ENCODE measurements around the gene TNFRSF14.

The TNFRSF14 gene

DNA sequence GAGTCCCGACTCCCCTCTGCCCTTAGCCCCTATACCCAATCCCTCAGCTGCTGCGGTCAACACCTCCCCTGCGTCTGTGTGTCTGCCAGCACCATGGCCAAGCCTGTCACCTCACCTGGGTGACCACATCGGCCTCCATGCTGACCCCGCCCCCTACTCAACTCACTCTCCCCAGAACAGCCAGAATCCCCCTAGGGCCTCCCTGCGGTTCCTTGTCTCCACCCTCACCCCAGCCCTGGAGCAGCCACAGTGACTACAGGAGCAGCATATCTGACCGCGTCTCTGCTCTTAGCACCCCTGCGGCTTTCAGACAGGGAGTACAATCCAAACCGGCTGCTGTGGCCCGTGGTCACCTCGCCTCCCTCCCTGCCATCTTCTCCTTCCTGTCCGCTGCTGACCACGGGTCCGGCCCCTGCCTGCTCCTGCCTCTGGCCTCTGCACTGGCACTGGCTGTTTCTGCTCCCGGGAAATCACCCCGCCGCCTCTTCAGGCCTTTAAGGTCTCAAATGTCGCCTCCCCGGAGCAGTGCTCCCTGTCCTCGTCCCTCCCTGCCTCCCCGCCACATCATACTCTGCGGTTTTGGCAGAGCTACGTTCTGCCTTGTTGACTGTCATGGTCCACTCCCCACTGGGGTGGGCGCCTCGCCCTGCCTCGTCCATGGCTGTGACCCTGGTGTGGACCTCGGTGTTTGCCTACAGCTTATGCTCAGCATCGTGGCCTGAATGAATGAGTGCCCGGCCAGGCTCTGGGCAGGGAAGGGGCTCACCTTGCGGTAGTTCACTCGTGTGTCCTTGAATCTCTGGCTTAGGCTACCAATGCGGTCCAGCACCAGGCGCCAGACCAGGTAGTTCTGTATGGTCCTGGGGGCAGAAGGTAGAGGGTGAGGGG lies 41.5 kb downstream of the TNFRSF14 start:
- no peak for DNase-seq (ENCODE audit: low read depth in 2 of 2)

DNA sequence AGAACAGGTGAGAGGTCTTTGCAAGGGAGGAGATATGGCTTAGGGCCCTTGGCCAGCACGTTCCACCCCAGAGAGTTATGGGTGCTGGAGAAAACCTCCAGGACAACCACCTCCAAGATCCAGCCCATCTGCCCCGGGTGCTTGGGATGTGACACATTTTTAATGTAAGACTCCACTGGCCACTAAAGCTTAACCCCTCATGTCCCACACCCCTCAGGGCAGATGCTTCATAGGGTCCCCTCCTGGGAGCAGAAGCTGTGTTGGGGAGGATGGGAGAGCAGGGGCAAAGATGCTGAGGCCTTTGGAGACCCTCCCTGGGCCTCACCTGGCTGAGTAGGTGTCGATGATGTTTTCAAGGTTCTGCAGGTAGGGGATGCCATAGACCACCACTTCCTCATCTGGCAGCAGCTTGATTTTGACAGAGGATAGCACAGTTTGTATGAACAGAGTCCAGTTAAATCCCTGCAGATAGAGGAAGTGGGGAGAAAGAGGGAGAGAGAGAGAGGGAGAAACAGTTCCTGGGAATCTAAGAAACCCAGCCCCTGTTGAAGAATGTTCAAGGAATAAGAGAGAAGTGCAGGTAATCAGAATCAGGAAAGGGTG lies 42.3 kb downstream of the TNFRSF14 start:
- DNase-seq (ENCODE audit: low read depth in 2 of 2), result no peak

DNA sequence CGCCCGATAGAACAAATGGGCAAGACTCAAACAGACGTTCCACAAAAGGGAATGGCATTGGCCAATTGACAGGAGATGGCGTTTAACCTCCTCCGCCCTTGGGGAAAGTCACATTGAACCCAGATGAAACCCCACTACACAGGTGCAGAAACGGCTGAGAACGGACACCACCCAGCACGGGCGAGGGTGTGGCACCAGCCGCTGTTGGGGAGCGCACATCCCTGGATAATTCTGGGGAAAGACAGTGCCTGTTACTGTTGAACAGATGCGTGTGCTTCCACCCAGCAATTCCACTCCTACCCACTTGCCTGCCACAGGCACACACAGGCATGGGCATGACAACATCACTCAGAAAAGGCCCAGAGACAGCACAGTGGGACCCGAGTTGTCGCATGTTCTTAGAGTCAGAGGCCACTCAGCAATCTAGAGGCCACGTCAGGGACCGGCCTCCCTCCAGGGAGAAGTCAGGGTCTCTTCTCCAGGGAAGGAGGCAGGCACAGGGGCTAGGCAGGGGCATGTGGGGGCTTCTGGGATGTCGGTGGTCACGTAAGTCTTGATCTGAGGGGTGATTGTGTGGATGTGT lies 45.6 kb downstream of the TNFRSF14 start:
- DNase-seq (ENCODE audit: low read depth in 2 of 2), result no peak

DNA sequence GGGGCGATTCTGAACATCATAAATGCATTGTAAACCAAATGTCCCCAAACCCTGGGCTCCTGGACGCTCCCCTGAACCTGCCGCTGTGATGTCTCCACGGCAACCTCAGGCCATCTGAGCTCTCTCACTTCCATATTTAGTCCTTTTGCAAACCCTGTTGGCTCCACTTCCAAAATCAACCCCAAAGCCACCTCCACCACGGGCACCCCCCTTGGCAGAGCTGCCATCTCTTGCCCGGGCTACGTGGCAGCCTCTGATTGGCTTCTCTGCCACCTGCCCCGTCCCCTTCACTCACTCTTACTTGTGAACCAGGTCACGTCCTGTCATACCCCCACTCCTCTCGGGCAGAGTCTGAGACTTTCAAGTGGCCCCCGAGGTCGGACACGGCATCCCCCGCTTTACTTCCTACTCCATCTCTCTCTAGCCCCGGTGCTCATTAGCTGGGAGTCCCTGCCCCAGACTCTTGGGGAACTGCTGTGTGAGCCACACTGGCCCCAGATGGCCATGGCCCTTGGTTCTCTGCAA lies 46.2 kb downstream of the TNFRSF14 start:
- DNase-seq (ENCODE audit: low read depth in 2 of 2), result no peak

DNA sequence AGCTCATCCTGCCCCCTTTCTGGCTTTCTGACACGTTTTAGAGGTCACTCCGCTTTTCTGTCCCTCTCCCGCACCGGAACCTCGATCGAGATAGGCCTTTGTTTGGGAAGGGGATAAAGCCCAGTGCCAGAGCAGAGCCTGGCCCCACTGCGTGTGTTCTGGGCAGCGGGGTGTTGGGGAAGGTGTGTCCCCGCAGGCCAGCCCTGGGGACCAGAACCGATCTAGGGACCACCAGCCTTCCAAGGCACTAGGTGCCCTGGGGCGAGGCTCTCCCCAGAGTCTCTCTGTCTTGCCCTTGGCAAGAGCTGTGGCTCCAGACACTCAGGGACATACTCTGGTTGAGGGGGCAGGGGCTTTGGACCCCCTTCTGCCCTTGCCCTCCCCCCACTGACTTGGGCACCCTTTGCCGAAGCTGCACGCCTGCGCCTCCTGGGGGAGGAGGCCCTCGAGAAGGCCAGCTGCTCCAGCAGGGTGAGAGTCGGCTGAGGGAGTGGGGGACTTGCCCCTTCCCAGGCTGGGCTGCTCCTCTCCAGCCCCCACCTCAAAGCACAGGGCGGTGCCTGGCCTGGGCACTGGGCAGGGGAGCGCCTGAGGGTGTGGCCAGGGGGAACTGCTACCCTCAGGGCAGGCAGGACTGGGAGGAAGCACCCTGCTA lies 46.8 kb downstream of the TNFRSF14 start:
- no peak for DNase-seq (ENCODE audit: low read depth in 2 of 2)

DNA sequence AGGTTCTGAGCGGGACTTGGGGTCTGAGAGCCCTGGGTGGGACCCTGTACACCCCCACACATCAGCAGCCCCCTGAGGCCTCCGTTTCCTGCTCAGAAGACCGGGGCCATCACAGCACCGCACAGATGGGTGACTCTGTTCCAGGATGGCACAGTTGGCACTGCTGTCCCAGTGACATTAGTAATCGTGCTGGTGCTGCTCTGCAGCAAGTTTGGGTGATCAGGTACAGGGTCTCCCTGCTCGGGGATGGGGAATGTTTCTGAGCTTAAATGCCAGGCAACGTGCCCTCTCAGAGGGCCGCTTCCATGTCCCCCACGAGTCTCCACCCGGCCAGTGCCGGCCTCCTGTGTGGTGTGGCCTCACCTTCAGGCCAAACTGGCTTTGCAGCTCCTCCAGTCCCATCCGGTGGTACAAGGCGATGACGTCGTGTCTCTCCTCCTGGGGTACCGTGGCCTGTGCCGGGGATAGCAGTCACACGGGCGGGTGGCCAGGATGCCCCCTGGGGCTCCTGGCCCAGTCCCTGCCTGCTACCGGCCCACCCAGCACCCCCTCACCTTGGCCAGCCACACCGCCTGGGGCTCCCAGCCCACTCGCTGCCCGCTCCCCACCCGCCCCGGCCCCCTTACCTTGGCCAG lies 47.5 kb downstream of the TNFRSF14 start:
- no peak for DNase-seq (ENCODE audit: low read depth in 2 of 2)

DNA sequence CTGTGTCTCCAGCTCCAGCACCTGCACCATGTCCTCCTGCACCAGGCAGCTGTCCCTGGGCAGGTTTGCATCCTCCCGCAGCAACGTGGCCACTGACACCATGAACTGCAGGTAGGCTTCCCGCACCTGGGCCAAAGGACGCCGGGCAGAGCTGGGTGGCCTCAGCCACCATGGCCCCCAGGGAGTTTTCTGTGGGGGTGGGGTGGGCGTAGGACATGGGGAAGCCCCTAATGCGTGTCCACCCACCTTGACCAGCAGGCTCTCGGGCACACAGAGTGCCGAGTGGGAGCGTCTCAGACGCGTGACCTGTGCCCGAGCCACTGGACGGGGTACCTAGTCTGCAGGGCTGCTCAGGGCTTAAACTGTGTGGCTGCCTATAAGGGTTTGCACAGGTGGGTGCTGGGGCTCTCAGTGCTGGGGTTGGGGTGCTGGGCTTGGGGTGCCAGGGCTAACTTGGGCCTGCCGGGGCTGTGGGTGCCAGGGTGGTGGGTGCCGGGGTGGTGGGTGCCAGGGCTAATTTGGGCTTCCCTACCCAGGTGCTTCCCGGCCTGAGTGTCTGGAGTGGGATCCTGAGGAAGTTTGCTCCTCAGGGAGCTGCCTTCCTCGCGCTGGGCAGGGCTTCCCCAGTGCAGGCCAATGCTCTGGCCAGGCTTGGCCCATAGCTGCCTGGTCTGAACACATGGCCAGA lies 48.1 kb downstream of the TNFRSF14 start:
- no peak for DNase-seq (ENCODE audit: low read depth in 2 of 2)

DNA sequence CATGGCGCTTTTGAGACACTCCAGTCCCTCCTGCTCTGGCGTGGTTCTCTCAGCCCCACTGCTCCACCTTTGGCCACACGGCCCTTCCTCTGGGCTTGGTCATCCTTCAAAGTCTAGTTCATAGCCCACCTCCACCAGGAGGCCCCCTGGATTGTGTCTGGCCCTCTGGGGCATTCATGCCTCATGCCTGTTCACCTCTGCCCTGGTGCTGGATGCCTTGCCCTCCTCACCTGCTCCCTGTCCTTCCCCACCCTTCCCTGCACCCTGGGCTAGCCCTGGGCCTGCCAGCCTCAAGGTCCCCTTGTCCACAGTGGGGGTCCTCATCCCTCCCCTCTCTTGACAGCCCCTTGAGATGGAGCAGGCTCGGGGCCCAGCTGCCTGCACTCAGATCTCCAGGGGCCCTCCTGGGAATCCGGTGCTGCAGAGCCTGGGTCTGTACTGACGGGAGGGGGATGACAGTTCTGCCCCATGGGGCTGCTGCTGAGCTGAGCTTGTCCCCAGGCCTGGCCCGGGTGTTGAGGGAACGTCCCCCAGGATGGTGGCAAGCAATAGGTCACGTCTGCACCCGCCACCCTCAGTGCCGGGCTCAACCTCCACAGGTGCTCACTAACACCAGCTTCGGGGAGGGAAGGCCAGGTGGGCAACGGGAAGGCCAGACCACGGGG lies 48.8 kb downstream of the TNFRSF14 start:
- no peak for DNase-seq (ENCODE audit: low read depth in 2 of 2)

DNA sequence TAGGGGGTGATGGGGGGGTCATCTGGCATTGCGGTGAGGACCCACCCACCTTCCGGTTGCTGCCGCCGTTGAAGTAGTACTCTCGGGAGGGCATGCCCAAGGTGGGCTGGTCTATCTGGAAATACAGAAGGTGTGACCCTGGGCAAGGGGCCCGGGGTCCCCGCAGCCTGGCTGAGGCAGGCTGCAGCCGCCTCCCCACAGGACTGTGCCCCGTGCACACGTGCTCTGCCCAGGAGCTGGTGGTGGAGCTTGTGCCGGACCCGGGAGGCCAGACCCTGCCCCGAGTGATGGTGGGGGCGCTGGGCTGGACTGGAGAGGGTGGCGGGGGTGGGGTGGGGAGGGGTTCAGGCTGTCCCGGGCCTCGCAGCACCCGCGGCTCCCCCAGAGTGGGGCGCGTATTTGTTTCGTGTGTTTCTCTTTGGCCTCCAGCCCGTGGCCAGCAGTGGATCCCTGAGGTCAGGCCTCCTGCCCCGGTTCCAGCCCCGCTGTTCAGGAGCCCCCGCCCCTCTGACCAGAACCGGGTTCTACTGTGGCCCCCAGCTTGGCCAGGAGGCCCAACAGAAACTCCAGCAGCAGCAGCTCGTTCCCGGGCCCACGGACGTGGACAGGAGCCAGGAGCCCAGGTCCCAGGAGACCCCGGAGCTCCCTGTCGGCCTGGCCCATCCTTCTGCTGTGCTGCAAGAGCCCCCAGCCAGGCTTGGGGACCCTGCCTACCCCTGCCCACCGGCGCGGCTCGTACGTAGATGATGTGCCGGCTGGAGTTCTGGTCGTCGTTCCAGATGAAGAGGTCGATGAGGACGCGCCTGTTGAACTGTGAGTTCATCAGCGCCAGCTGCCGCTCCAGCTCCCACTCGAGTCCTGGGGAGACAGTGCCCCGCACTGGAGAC lies 49.6 kb downstream of the TNFRSF14 start:
- DNase-seq (ENCODE audit: low read depth in 2 of 2), result no peak

DNA sequence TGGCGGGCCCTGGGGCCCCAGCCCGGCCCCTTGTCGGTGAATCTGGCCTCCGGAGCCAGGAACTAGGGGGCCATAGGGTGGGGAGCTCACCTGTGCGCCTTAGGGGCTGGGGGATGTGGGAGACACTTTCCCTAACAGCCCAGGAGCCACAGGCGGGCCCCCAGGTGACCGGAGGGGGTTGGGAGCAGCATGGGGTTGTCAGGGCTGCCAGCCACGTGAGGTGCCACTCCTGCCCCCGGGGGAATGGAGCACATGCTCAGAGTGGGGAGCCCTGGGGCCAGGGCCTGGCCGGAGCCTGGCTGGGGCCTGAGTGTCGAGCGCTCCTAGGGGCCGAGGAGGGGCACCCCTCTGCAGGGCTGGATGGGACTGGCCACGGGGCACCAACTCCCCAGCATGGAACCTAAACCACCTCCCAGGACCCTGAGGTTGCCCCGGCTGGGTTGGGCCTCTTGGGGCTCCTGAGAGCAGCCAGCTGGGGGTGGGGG lies 50.3 kb downstream of the TNFRSF14 start:
- DNase-seq (ENCODE audit: low read depth in 2 of 2), result no peak

DNA sequence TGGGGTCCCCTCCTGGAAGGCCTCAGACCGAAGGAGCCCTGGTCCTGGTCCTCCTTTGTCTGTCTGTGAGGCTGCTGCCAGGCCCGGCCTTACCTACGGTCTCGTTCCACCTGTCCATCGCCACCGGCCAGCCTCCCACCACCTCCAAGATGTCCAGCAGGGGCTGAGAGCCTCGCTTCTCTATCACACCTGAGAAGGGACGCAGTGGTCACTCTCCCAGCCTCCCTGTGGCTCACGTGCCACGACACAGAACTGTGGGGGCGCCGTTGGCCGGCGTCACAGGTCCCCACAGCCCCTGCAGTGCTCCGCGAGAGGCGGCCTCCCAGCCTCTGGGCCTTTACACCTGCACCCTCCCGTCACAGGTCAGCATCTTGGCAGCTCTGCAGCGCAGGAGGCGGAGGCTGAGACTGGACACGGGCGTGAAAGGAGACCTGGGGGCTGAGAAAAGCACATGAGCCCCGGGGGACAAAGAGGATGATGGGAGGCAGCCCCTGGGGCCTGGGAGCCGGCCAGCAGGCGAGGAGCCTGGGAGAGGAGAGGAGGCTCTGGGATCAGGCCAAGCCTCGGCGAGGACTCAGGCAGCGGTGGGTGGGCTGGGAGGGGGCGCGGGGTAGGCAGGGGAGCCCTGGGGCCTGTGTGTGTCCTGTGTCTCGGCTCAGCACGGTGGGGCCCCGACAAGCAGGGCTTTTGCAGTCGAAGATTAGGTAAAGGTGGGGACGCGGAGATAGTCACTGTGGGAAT lies 50.9 kb downstream of the TNFRSF14 start:
- DNase-seq (ENCODE audit: low read depth in 2 of 2), result no peak

DNA sequence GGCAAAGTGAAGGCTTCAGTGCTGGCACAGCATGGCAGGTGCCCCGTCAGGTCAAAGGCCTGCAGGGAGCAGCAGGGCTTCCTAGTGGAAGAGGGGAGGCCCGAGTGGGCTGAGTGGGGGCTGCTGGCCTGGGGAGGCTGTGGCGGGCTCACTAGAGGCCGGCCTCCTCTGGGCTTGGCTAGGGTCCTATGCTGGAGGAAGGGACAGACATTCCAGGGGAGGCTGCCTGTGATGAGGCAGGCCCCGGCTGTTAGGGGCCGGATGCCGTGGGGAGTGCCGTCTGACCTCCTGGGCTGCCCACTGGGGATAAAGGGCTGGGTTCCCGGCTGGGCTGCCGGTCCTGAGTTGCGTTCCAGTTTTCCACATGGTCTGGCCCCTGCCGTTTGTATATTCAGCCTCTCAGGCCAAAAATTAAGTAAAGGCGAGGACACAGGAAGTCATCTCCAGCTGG lies 51.5 kb downstream of the TNFRSF14 start:
- no peak for DNase-seq (ENCODE audit: low read depth in 2 of 2)

DNA sequence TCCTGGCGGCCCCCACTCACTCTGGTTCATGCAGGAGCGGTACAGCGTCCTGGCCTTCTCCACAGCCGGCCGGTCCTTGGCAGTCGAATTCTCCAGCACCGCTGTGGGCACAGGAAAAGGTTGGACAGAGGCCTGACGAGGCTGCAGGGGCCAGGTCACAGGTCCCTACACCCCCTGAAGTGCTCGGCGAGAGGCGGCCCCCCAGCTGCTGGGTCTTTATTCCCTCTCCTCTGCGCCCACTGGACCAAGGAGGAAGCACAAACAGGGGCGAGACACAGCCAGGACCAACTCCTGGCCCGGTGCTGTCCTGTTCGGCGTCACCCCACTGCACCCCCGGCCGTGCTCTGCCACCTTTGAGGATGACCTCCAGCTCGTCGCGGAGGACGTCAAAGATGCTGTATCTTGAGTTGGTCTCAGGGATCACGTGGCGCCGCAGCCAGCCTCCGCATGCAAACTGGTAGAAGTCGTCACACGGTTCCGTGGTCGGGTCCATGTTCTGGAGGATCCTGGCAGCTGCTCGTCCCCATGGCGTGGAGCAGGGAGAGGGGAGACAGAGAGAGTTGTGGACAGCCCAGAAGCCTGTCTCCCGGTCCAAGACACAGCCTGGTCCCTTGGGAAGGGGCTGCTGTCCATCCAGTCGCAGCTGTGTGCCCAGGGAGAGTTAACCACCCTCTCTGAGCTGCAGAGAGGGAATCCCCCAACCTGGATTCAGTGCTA lies 53.3 kb downstream of the TNFRSF14 start:
- DNase-seq (ENCODE audit: low read depth in 2 of 2), result no peak

DNA sequence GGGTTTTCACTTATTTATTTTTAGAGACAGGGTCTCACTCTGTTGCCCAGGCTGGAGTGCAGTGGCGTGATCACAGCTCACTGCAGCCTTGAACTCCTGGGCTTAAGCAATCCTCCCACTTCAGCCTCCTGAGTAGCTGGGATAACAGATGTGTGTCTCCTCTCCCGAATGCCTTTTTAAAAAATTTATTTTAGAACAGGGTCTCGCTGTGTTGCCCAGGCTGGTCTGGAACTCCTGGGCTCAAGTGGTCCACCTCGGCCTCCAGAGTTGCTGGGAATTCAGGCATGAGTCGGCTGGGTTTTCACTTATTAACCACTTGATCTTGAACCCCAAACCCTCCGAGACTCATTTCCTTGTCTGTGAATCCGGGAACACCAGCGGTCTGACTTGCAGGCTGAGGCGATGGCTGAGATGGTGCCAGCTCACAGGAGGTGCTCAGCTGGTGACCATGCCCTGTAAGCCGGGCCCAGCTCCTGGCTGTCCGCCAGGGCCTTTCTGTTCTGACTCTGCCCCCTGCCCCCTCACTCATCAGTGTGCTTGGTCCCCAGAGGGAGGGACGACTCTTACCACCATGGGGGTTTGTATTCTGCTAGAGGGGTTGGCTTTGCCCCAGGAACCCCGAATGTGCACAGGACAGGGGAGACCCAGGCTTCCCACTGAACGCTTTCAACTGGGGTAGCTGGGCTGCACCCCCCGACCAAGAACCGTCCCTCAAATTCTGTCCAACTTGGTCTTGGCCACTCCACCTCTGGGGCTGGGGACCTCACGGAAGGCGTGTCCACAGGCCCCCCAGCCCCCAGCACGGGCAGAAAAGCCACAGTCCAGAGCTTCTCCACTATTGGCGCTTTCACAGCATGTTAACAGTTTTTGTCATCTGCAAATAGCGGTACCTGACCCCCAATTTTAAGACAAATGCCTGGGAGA lies 54.1 kb downstream of the TNFRSF14 start:
- no peak for DNase-seq (ENCODE audit: low read depth in 2 of 2)

DNA sequence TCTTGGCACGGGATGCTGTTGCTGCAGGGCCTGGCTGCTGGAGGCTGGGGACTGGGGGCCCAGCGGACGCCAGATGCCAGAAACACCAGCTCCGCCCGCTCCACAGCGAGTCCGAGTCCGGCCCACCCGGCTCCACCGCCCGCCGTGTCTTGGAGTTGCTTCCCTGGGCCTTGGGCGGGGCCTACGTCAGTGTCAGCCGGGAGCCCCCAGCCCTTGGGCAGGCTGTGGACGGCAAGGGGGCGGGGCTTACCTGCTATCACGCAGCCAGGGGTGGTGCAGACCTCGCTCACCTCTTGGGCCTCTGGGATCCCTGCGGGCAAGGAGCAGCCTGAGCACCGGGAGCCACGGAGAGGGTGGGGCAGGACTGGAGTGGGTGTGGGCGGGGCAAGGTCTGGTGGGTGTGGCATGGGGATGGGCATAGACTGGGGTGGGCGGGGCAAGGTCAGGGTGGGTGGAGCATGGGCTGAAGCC lies 54.9 kb downstream of the TNFRSF14 start:
- peak in 1 of 2 donors; percentile 20 for DNase-seq (ENCODE audit: low read depth in 2 of 2)

DNA sequence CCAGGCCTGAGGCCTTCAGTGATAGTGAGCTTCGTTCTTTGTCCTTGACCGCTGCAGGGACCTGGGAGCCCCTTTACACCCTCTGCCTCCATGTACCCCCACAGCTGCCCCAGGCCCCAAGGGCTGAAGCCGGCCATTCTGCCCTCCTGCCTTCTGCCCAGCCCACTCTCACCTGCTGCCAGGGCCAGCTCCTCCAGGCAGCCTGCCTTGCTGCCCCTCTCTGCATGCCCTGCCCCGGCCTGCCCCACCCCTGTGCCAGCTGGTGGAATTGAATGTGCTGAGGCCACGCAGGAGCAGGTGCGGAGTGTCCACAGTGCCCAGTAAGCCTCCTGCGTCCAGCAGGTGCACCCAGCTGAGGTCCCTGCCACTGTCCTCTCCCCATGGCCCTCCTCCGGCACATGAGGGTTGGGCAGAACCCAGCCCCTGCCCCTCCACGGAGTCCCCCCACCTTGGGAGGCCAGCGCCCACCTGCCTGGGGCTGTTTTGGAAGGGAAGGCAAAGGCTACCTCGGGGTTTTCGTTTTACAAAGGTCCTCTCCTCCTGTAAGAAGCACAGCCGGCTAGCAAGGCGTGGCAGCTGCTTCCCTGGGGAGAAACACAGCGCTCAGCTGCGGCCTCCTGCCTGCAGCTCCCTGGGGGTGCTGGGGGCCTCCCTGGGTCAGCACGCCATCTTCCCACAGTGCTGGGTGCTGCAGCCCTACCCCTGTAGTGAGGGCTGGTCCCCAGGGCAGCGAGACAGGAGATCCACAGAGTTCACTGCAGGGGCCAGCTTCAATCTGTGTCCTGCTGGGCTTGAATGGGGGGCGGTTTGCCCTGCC lies 55.7 kb downstream of the TNFRSF14 start:
- no peak for DNase-seq (ENCODE audit: low read depth in 2 of 2)

Measured in activated CD4-positive, alpha-beta T cell treated with anti-CD3 and anti-CD28 coated beads for 24 hours (primary cell).